ENCODE results near the gene RASGRP2.
A peak's percentile ranks its signal among the peaks of the same experiment; 100 is the strongest.
"Not testable (repeated sequence)": the region's sequence is repeated elsewhere in the genome, so short reads cannot be mapped to it uniquely, and the experiment has no call there.

Gene RASGRP2

GRCh38 chr11:64720640-64721358 lies 23.1 kb downstream of the RASGRP2 start:
- FAIRE-seq (no peak), DNase-seq (ENCODE audit: low spot score) (no peak)

- FAIRE-seq (peak; percentile 9), DNase-seq (ENCODE audit: low spot score) (no peak)
These were observed 23.8 kb downstream of the RASGRP2 start for GRCh38 chr11:64720167-64720566.

- FAIRE-seq: peak; percentile 9
- DNase-seq (ENCODE audit: low spot score): no peak
These were observed 24.5 kb downstream of the RASGRP2 start for GRCh38 chr11:64719406-64719805.

DNA sequence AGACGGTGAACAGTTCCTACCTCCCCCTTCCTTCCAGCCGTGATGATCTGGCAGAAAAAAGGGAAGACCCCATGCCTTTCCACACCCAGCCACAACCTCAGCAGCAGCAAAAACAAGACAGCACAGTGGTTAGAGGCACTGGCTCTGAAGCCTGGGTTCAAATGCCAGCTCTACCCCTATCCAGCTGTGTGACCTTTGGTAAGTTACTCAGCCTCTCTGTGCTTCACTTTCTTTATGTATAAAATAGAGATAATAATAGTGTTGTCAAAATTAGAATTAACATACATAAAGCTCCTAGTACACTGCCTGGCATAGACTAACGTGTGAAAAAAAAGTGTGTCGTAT lies 25.2 kb downstream of the RASGRP2 start:
- DNase-seq (ENCODE audit: low spot score) (no peak), FAIRE-seq (no peak)

GRCh38 chr11:64718084-64718779 lies 25.7 kb downstream of the RASGRP2 start:
- FAIRE-seq (no peak), DNase-seq (ENCODE audit: low spot score) (no peak)

DNA sequence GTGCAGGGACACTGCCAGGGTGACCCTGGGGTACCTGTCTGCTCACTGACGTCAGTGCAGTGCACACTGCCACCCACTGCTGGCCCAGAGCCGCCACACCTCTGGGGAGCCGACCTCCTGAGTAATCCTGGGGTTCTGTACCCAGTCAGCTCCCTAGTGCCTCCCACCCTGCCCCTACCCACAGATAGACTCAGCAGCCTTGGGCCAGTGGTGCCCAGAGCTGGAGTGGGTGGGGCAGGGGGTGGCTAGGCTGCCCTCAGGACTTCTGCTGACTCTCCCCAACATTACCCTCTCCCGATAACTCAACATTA lies 26.7 kb downstream of the RASGRP2 start:
- no peak for FAIRE-seq

DNA sequence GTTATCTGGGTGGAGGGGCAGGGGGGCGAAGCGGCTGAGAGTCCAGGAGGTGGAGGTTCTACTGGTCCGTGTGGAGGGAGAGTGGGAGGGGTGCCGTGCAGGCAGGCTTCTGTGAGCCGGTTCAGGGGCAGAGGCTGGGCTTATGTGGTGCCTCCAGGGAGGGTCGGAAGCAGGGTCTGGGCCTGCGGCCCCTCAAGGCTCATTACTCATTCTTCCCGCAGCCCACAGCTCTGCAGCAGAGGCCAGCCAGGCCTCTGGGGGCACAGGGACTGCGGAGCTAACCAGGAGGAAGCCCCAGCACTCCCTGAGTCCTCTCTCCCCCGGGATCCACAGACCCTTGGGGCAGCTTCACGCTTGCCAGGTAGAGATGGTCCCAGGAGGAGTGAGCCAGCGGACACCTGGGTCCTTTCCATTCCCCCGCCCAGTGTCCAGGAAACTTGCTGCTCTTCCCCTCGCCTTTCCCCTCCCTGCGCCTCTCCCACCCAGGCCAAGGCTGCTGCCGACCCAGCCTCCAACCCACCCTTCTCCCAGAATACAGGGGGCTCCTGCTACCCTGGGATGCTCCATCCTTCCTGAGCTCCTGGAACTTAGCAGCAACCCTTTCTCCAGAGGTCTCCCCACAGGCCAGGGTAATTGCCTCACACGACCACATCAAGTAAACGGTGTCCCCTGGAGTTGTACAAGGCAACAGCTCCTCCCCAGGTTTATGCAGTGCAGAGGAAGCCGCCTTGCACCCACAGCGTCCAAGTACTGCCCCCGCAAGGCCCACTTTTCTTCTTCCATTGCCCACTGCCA lies 27.3 kb downstream of the RASGRP2 start:
- no peak for FAIRE-seq

More for the DNA sequence above, 26.7 kb downstream of the RASGRP2 start:
- no peak for DNase-seq (ENCODE audit: low spot score)

GRCh38 chr11:64715756-64716472 lies 28.0 kb downstream of the RASGRP2 start:
- no peak for FAIRE-seq

More for the DNA sequence above, 27.3 kb downstream of the RASGRP2 start:
- DNase-seq (ENCODE audit: low spot score): no peak

DNA sequence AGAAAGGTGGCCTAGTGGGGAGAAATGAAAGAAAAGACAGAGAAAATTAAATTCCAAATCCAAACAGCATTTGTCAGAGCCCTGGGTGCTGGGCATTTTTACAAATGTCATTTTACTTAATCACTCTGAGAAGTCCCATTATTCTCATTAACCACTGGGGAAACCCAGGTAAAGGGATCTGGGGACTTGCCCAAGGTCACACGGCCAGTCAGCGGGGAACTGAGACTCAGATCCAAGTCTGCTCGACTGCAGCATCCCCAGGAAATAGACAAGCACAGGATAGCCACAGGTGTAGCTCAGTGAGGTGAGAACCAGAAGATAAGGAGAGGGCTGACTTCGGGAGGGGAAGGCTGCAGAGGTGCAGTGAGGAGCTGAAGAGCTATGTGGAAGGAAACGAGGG lies 28.8 kb downstream of the RASGRP2 start:
- no peak for DNase-seq (ENCODE audit: low spot score)
- FAIRE-seq: no peak

More at GRCh38 chr11:64715756-64716472, 28.0 kb downstream of the RASGRP2 start:
- no peak for DNase-seq (ENCODE audit: low spot score)

GRCh38 chr11:64714666-64715065 lies 29.3 kb downstream of the RASGRP2 start:
- DNase-seq (ENCODE audit: low spot score): no peak
- no peak for FAIRE-seq

DNA sequence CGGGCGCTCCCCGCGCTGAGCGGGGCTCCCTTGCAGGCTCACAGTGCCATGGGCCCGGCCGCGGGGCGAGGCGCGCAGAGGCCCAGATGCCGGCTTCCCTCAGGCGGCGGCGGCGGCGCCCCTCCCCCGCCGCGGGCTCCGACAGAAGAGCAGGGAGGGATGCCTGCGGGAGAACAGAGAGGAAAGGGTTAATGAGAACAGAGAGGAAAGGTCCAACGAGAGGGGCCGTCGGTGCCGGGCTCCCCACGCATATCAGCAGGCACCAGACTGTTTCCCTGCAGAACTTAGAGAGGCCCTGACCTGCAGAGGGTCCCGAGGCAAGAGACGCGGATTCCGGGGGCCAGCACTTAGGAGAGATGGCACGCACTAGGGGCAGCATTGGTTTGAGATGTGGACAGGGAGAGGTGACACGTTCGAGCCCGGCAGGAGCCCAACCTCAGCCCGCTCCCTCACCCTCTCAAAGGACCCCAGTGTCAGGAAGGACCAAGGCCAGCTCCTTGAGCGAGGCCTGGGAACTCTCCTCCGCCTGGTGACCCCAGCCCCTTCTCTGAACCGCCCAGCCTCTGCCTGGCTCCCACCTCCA lies 30.1 kb downstream of the RASGRP2 start:
- DNase-seq (ENCODE audit: low spot score): no peak
- no peak for FAIRE-seq

DNA sequence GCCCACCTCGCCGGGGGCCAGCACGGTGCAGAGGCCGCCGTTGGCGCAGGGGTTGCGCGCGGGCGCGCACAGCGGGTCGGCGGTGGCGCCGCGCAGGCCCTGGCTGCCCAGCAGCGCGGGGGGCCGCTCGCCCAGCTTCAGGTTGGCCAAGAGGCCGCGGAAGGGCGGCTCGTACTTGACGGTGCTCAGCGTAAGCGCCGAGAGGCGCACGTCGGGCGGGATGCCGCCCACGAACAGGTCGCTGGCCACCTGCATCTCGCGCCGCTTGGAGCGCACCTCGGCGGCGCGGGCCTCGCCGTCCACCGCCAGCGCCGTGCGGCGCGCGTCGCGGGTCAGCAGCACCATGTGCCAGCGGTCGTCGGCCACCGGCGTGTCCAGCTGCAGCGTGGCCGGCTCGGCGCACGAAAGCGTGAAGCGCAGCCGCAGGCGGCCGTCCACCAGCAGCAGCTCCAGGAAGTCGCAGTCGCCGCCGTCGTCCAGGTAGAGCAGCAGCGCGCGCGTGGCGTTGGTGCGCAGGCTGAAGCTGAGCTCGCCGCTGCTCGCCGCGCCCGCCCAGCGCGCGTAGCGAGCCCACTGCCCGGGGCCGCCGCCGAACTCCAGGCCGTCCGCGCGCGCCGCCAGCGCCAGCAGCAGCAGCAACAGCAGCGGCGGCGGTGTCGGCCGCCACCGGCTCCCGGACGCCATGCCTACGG lies 30.8 kb downstream of the RASGRP2 start:
- FAIRE-seq: no peak
- DNase-seq (ENCODE audit: low spot score): no peak

DNA sequence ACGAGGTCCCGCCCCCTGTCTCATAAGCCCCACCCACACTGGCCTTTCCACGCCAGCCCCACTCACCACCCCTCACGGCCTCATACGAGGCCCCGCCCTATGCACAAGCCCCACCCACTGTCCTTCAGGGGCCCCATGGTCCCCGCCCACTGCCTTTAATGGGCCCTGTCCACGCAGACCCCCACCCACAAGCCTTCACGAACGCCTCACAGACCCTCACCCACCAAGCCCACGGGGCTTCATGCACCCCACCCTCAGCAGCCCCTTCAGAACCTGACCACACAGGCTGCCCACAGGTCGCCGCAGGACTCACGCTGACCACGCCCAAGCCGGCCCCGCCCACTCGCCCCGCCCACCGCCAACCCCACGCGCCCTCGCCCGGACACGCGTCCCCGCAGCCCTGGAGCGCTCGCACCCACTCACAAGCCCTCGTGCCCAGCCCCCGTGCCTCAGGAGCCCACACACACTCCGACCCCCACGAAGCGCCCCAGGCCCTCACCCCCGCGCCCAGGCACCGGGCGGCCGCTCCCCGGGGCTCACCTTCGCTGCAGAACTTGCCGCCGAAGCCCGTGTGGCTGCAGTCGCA lies 31.4 kb downstream of the RASGRP2 start:
- FAIRE-seq (no peak), DNase-seq (ENCODE audit: low spot score) (no peak)

GRCh38 chr11:64711956-64712362 lies 32.0 kb downstream of the RASGRP2 start:
- DNase-seq (ENCODE audit: low spot score) (no peak), FAIRE-seq (no peak)

GRCh38 chr11:64711138-64711955 lies 32.6 kb downstream of the RASGRP2 start:
- DNase-seq (ENCODE audit: low spot score) (no peak), FAIRE-seq (no peak)

GRCh38 chr11:64710418-64711137 lies 33.4 kb downstream of the RASGRP2 start:
- DNase-seq (ENCODE audit: low spot score) (no peak), FAIRE-seq (peak; percentile 9)

DNA sequence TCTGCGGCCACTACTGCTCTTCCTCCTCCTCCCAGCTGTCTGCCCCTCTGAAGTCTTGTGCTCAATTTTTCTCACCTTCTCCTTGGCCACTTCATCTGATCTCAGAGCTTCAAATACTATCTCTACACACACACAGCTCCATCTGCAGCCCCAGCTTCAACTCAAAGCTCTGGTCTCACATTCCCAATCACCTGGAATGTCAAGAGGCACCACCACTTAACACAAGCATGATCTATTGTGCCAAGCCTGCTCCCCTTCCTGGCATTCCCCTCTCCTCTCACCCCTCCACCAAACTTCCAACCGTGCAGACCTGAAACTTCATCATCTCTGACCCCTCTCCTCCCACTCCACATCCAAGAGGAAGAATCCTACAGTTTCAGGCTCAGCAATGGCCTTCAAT lies 38.4 kb downstream of the RASGRP2 start:
- DNase-seq (ENCODE audit: low spot score): no peak
- no peak for FAIRE-seq

DNA sequence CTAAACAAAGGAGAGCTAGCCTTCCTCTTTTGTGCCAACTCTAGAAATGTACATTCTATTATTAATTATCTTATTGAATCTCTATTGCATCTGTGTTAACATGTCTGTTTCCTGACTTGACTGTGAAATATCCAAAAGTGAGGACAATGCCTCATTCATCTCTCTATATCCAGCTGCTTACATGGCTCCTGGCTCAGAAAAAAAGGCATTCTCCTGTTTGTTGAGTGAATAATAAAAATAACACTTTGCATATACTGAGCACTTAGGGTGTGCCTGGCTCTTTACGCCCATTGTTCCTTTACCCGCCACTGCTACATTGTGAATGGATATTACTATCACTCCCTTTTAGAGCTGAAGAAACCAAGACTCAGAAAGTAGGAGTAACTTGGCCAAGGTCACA lies 40.9 kb downstream of the RASGRP2 start:
- DNase-seq (ENCODE audit: low spot score) (no peak), FAIRE-seq (no peak)

GRCh38 chr11:64701956-64702355 lies 42.0 kb downstream of the RASGRP2 start:
- FAIRE-seq; DNase-seq (ENCODE audit: low spot score): not testable (repeated sequence)
